ENCODE results near the gene FNBP1.
"Not testable (repeated sequence)": the region's sequence is repeated elsewhere in the genome, so short reads cannot be mapped to it uniquely, and the experiment has no call there.

The FNBP1 gene

GRCh38 chr9:129900263-129901027, 142.5 kb downstream of the FNBP1 start:
- H3K9me3 Mint-ChIP-seq: no peaks in the 10 kb centered on the region
- peaks cover 20 to 21% of the 10 kb centered on the region in 2 donors for H3K4me1 Mint-ChIP-seq (ENCODE audit: low read depth in 2 of 2)
- no peaks in the 10 kb centered on the region for H3K27me3 Mint-ChIP-seq
- H3K36me3 Mint-ChIP-seq (ENCODE audit: insufficient read depth): peaks cover 86% of the 10 kb centered on the region
- peak overlapping the region; percentile 57 to 60 for H3K27ac Mint-ChIP-seq
- ATAC-seq (replicated peaks) (no peak), DNase-seq (no peak)
- no peak overlapping the region for H3K4me3 Mint-ChIP-seq

GRCh38 chr9:129899620-129900019, 143.4 kb downstream of the FNBP1 start:
- DNase-seq: no peak
- ATAC-seq (replicated peaks): no peak
- Mint-ChIP-seq H3K36me3 (ENCODE audit: insufficient read depth) (peaks cover 87% of the 10 kb centered on the region), H3K27ac (peak overlapping the region; percentile 44 to 57), H3K4me3 (no peak overlapping the region), H3K9me3 (no peaks in the 10 kb centered on the region), H3K4me1 (ENCODE audit: low read depth in 2 of 2) (peaks cover 18 to 26% of the 10 kb centered on the region in 2 donors), H3K27me3 (no peaks in the 10 kb centered on the region)

GRCh38 chr9:129898185-129898584, 144.8 kb downstream of the FNBP1 start:
- Mint-ChIP-seq H3K27ac (peak overlapping the region; percentile 68 to 90), H3K27me3 (no peaks in the 10 kb centered on the region), H3K4me1 (ENCODE audit: low read depth in 2 of 2) (peaks cover 24 to 32% of the 10 kb centered on the region in 2 donors), H3K36me3 (ENCODE audit: insufficient read depth) (peaks cover 91% of the 10 kb centered on the region), H3K9me3 (no peaks in the 10 kb centered on the region), H3K4me3 (no peak overlapping the region)
- DNase-seq: no peak
- ATAC-seq (replicated peaks): no peak

- ATAC-seq (replicated peaks) (no peak), DNase-seq (no peak)
- Mint-ChIP-seq H3K9me3 (no peaks in the 10 kb centered on the region), H3K4me3 (no peak overlapping the region), H3K27ac (peak overlapping the region; percentile 68 to 99), H3K36me3 (ENCODE audit: insufficient read depth) (peaks cover 92% of the 10 kb centered on the region), H3K27me3 (no peaks in the 10 kb centered on the region), H3K4me1 (ENCODE audit: low read depth in 2 of 2) (peaks cover 31 to 36% of the 10 kb centered on the region in 2 donors)
Observed at GRCh38 chr9:129897263-129897662, 145.7 kb downstream of the FNBP1 start.

GRCh38 chr9:129895376-129896268, 147.4 kb downstream of the FNBP1 start:
- DNase-seq: peak; percentile 18 to 31 (median 29)
- Mint-ChIP-seq H3K27me3 (no peaks in the 10 kb centered on the region), H3K27ac (peak overlapping the region; percentile 92 to 99), H3K36me3 (ENCODE audit: insufficient read depth) (peaks cover 92% of the 10 kb centered on the region), H3K4me3 (no peak overlapping the region), H3K4me1 (ENCODE audit: low read depth in 2 of 2) (peaks cover 41 to 52% of the 10 kb centered on the region in 2 donors), H3K9me3 (no peaks in the 10 kb centered on the region)
- peak; percentile 37 for ATAC-seq (replicated peaks)

- peak; percentile 55 for ATAC-seq (replicated peaks)
- H3K27me3 Mint-ChIP-seq: no peaks in the 10 kb centered on the region
- no peaks in the 10 kb centered on the region for H3K9me3 Mint-ChIP-seq
- peak in 1 of 3 experiments; percentile 22 for DNase-seq
- peak overlapping the region; percentile 92 to 99 for H3K27ac Mint-ChIP-seq
- H3K4me1 Mint-ChIP-seq (ENCODE audit: low read depth in 2 of 2): peaks cover 55 to 64% of the 10 kb centered on the region in 2 donors
- peaks cover 92% of the 10 kb centered on the region for H3K36me3 Mint-ChIP-seq (ENCODE audit: insufficient read depth)
- peak overlapping the region; percentile 50 to 60 for H3K4me3 Mint-ChIP-seq
Observed at GRCh38 chr9:129894120-129894823, 148.7 kb downstream of the FNBP1 start.

GRCh38 chr9:129891569-129891968, 151.4 kb downstream of the FNBP1 start:
- Mint-ChIP-seq H3K4me1 (ENCODE audit: low read depth in 2 of 2) (peaks cover 74 to 80% of the 10 kb centered on the region in 2 donors), H3K27ac (peak overlapping the region; percentile 99 to 100), H3K9me3 (no peaks in the 10 kb centered on the region), H3K4me3 (peak overlapping the region; percentile 84 to 87), H3K36me3 (ENCODE audit: insufficient read depth) (peaks cover 100% of the 10 kb centered on the region), H3K27me3 (no peaks in the 10 kb centered on the region)
- no peak for DNase-seq
- no peak for ATAC-seq (replicated peaks)

- H3K4me3 Mint-ChIP-seq: peak overlapping the region; percentile 84 to 87
- H3K4me1 Mint-ChIP-seq (ENCODE audit: low read depth in 2 of 2): peaks cover 74 to 76% of the 10 kb centered on the region in 2 donors
- ATAC-seq (replicated peaks); DNase-seq; H3K9me3 Mint-ChIP-seq; H3K27me3 Mint-ChIP-seq: not testable (repeated sequence)
- H3K36me3 Mint-ChIP-seq (ENCODE audit: insufficient read depth): peaks cover 100% of the 10 kb centered on the region
- H3K27ac Mint-ChIP-seq: peak overlapping the region; percentile 99 to 100
Observed at GRCh38 chr9:129890718-129891299, 152.2 kb downstream of the FNBP1 start.

GRCh38 chr9:129889941-129890717, 152.9 kb downstream of the FNBP1 start:
- H3K27ac Mint-ChIP-seq: peak overlapping the region; percentile 99 to 100
- peak; percentile 42 to 52 (median 50) for DNase-seq
- no peaks in the 10 kb centered on the region for H3K27me3 Mint-ChIP-seq
- H3K36me3 Mint-ChIP-seq (ENCODE audit: insufficient read depth): peaks cover 100% of the 10 kb centered on the region
- ATAC-seq (replicated peaks): no peak
- H3K9me3 Mint-ChIP-seq: no peaks in the 10 kb centered on the region
- peak overlapping the region; percentile 84 to 87 for H3K4me3 Mint-ChIP-seq
- peaks cover 78% of the 10 kb centered on the region in 2 donors for H3K4me1 Mint-ChIP-seq (ENCODE audit: low read depth in 2 of 2)

GRCh38 chr9:129889122-129889940, 153.7 kb downstream of the FNBP1 start:
- Mint-ChIP-seq H3K4me3 (peak overlapping the region; percentile 84 to 87), H3K4me1 (ENCODE audit: low read depth in 2 of 2) (peaks cover 79 to 84% of the 10 kb centered on the region in 2 donors), H3K27me3 (no peaks in the 10 kb centered on the region), H3K27ac (peak overlapping the region; percentile 99 to 100), H3K9me3 (no peaks in the 10 kb centered on the region), H3K36me3 (ENCODE audit: insufficient read depth) (peaks cover 100% of the 10 kb centered on the region)
- ATAC-seq (replicated peaks) (no peak), DNase-seq (peak; percentile 50 to 60 (median 51))

- ATAC-seq (replicated peaks) (peak; percentile 58), DNase-seq (peak; percentile 90 to 92 (median 90))
- H3K27me3 Mint-ChIP-seq: no peaks in the 10 kb centered on the region
- peak overlapping the region; percentile 99 to 100 for H3K27ac Mint-ChIP-seq
- peaks cover 81 to 83% of the 10 kb centered on the region in 2 donors for H3K4me1 Mint-ChIP-seq (ENCODE audit: low read depth in 2 of 2)
- peak overlapping the region; percentile 84 to 87 for H3K4me3 Mint-ChIP-seq
- H3K36me3 Mint-ChIP-seq (ENCODE audit: insufficient read depth): peaks cover 99% of the 10 kb centered on the region
- no peaks in the 10 kb centered on the region for H3K9me3 Mint-ChIP-seq
Observed at GRCh38 chr9:129888293-129889121, 154.5 kb downstream of the FNBP1 start.

Data from effector memory CD8-positive, alpha-beta T cell (primary cell).